Lung (tissue), 13 donors: ENCODE results near the gene PDE6D. TPM values are rescaled to one million over a fixed set of nuclear protein-coding genes. Genes with fewer than 3 reads are reported as not detected.

Source experiments
- ATAC-seq: fragments of 200-7000 bp; cut with Tn5 transposase; one replicate; pipeline ENCODE4 v1.9.1; 2020; ENCODE audit warnings: moderate number of reproducible peaks; ENCODE audit not compliant: insufficient read depth, low FRiP score
- DNase-seq, 3 donors: peaks; one replicate each; pipeline ENCODE4 v3.0.0-alpha.2; 2013 to 2017
- H3K27ac ChIP-seq, 2 donors: one replicate each; pipeline ENCODE4 v1.5.1; 2013; ENCODE audit warnings: mild to moderate bottlenecking in 2 of 2, moderate library complexity in 2 of 2, control low read depth in 1 of 2, inconsistent platforms in 1 of 2, low read depth in 1 of 2, low read length in 1 of 2
- H3K27me3 ChIP-seq, 3 donors: one replicate each; pipeline ENCODE4 v1.5.1; 2013; ENCODE audit warnings: low read length in 2 of 3; ENCODE audit not compliant: control insufficient read depth in 3 of 3, insufficient read depth in 3 of 3
- H3K36me3 ChIP-seq, 4 donors: one replicate each; pipeline ENCODE4 v1.5.1; 2013; ENCODE audit warnings: low read length in 4 of 4, mild to moderate bottlenecking in 1 of 4, moderate library complexity in 1 of 4; ENCODE audit not compliant: control insufficient read depth in 4 of 4, insufficient read depth in 4 of 4
- H3K4me1 ChIP-seq, 5 donors: one replicate each; pipeline ENCODE4 v1.5.1; 2013; ENCODE audit warnings: low read length in 5 of 5, mild to moderate bottlenecking in 2 of 5, moderate library complexity in 1 of 5; ENCODE audit not compliant: control insufficient read depth in 5 of 5, insufficient read depth in 5 of 5
- H3K4me3 ChIP-seq: one replicate; pipeline ENCODE4 v1.5.1; 2013; ENCODE audit warnings: mild to moderate bottlenecking, control low read depth, moderate library complexity
- H3K9ac ChIP-seq, 2 donors: one replicate each; pipeline ENCODE4 v1.5.1; 2013; ENCODE audit warnings: low read length in 2 of 2, control low read depth in 1 of 2; ENCODE audit not compliant: insufficient read depth in 1 of 2
- H3K9me3 ChIP-seq, 4 donors: one replicate each; pipeline ENCODE4 v1.5.1; 2013; ENCODE audit warnings: low read length in 3 of 4, mild to moderate bottlenecking in 1 of 4, moderate library complexity in 1 of 4; ENCODE audit not compliant: control insufficient read depth in 4 of 4, insufficient read depth in 3 of 4
- CTCF ChIP-seq: IDR thresholded peaks from 2 replicates; pipeline ENCODE4 v1.5.1; 2012; ENCODE audit warnings: mild to moderate bottlenecking; ENCODE audit errors: control extremely low read depth, extremely low read depth
- WGBS, 2 donors: extraction: QIAGEN DNeasy Blood & Tissue Kit; methylation state at CpG; one replicate each; pipeline ENCODE4 v1.1.7; 2013; 5-methylcytosine and 5-hydroxymethylcytosine counted together
- polyA plus RNA-seq, 2 donors: library from polyadenylated mRNA; stranded (reverse); fragments of 200-250 nt; gene quantifications; one replicate each; pipeline ENCODE4 v1.2.1, GENCODE V29; 2013
- small RNA-seq: library from RNA; depleted of rRNA; stranded (forward); fragments of <200 nt; gene quantifications from one replicate; pipeline ENCODE3, GENCODE V24; 2014; ENCODE audit warnings: low replicate concordance
- total RNA-seq, 2 donors: library from RNA; depleted of rRNA in 1 of 2; stranded (reverse); fragments of >200 nt in 1 of 2; gene quantifications; one replicate each; pipeline ENCODE4 v1.2.1, GENCODE V29; 2014 to 2021
- donor health status: control.
- donor health status: control.
- donor health status: Bipolar disorder and iron deficiency.
- donor health status: healthy.
- donor health status: DM: yes; HTN: yes; CAD: no.

Gene PDE6D
- total and polyA plus RNA-seq, 4 donors, result 21.5 to 25.6 (median 23.0) TPM

- Histone ChIP-seq H3K36me3 (no peaks in the 10 kb centered on the region), H3K9me3 (no peaks in the 10 kb centered on the region), H3K27me3 (no peaks in the 10 kb centered on the region), H3K9ac (no peak overlapping the region), H3K4me1 (peaks cover 0 to 24% (median 8%) of the 10 kb centered on the region in 5 donors), H3K27ac (no peak overlapping the region), H3K4me3 (no peak overlapping the region)
- no peak for TF ChIP-seq CTCF
- no peak for ATAC-seq
- no peak for DNase-seq
- 81 to 89% methylated on average over 16 to 22 of the region's 22 CpGs for WGBS, 2 donors
These were observed 96.5 kb downstream of the PDE6D start for GRCh38 chr2:231684314-231685223.

GRCh38 chr2:231683292-231684235 is 97.5 kb downstream of the PDE6D start:
- WGBS, 2 donors, result 87 to 88% methylated on average over 7 to 8 of the region's 8 CpGs
- no peak for ATAC-seq

GRCh38 chr2:231682603-231683291 is 98.3 kb downstream of the PDE6D start:
- Histone ChIP-seq H3K4me3 (no peak overlapping the region), H3K9me3 (no peaks in the 10 kb centered on the region), H3K4me1 (peaks cover 0 to 24% (median 8%) of the 10 kb centered on the region in 5 donors), H3K9ac (no peak overlapping the region), H3K36me3 (no peaks in the 10 kb centered on the region), H3K27ac (no peak overlapping the region), H3K27me3 (no peaks in the 10 kb centered on the region)
- ATAC-seq (no peak), DNase-seq (peak in 1 of 3 donors; percentile 33)
- 58 to 84% methylated on average over 11 of the region's 11 CpGs for WGBS, 2 donors
- no peak for TF ChIP-seq CTCF

More at GRCh38 chr2:231683292-231684235, 97.5 kb downstream of the PDE6D start:
- H3K4me3 ChIP-seq, result no peak overlapping the region
- H3K36me3 ChIP-seq, result no peaks in the 10 kb centered on the region
- no peak overlapping the region for H3K27ac ChIP-seq
- DNase-seq, result peak; percentile 65 to 80 (median 66)
- TF ChIP-seq CTCF, result no peak
- H3K27me3 ChIP-seq, result no peaks in the 10 kb centered on the region
- no peaks in the 10 kb centered on the region for H3K9me3 ChIP-seq
- H3K9ac ChIP-seq, result no peak overlapping the region
- H3K4me1 ChIP-seq, result peaks cover 0 to 24% (median 8%) of the 10 kb centered on the region in 5 donors

Small RNA genes within 50 kb of the gene (small RNA-seq; reads per million reads assigned to genes)
- gene AC073476.4 (not detected), gene RF00015 (not detected)

Other genes starting within 250 kb of the PDE6D start
- not detected for gene TEX44, start 188.4 kb downstream of the PDE6D start, total RNA-seq
- gene TEX44, start 188.4 kb downstream of the PDE6D start, polyA plus RNA-seq, result not detected
- gene PTMA, start 72.8 kb downstream of the PDE6D start, total RNA-seq, result 100 to 1,000 TPM; 755 to 925 TPM
- 1,000 to 10,000 TPM; 1,633 to 1,655 TPM for gene PTMA, start 72.8 kb downstream of the PDE6D start, polyA plus RNA-seq
- gene COPS7B, start 5.2 kb upstream of the PDE6D start, total RNA-seq, result 10 to 100 TPM; 25.0 to 39.4 TPM
- 10 to 100 TPM; 19.5 to 21.3 TPM for gene COPS7B, start 5.2 kb upstream of the PDE6D start, polyA plus RNA-seq
- under 1 TPM; 0.77 to 0.94 TPM for gene NPPC, start 145.1 kb upstream of the PDE6D start, total RNA-seq
- not detected for gene NPPC, start 145.1 kb upstream of the PDE6D start, polyA plus RNA-seq
- gene DIS3L2, start 180.4 kb upstream of the PDE6D start, total RNA-seq, result 10 to 100 TPM; 40.8 to 41.0 TPM
- 10 to 100 TPM; 12.7 to 21.3 TPM for gene DIS3L2, start 180.4 kb upstream of the PDE6D start, polyA plus RNA-seq